AG04449 (cell line): ENCODE results near the gene ARMC9.
A peak's percentile ranks its signal among the peaks of the same experiment; 100 is the strongest.

Source experiments
- CTCF ChIA-PET: fragments of 350-600 bp; formaldehyde crosslinking; extraction: SDS; loops from one replicate; lab custom pipeline; 2021; ENCODE audit warnings: antibody characterized with exemption; lab: Yijun Ruan, JAX
- POLR2A ChIA-PET: fragments of 400-600, 350-600 bp; formaldehyde crosslinking; extraction: SDS; loops from one replicate; lab custom pipeline; 2020; ENCODE audit warnings: antibody characterized with exemption, inconsistent platforms; lab: Yijun Ruan, JAX
- DNase-seq: peaks from one replicate; pipeline ENCODE4 v3.0.0-alpha.2; 2010; ENCODE audit warnings: low read depth, low spot score
- H3K4me3 ChIP-seq: 2 replicates; pipeline ENCODE4 v1.5.1; 2011; ENCODE audit warnings: low read depth, mild to moderate bottlenecking, control low read depth, low read length
- CTCF ChIP-seq: IDR thresholded peaks from one replicate; pipeline ENCODE4 v1.5.1; 2011; ENCODE audit warnings: mild to moderate bottlenecking, moderate library complexity, low read length, control low read depth, inconsistent platforms; ENCODE audit not compliant: insufficient read depth; ENCODE audit errors: missing control alignments

Gene ARMC9

GRCh38 chr2:231294571-231295362 lies 96.3 kb downstream of the ARMC9 start:
- no peak overlapping the region for H3K4me3 ChIP-seq
- no peak for DNase-seq
- CTCF ChIA-PET = interaction anchor here (1.1 to 8.2 kb wide), 5 partner anchors 11 to 157 kb away, joined by 3 to 206 read pairs (median 5); no protein-coding TSS in a partner anchor
- TF ChIP-seq CTCF = no peak
- POLR2A ChIA-PET = no interaction called here

GRCh38 chr2:231295363-231295655 lies 96.9 kb downstream of the ARMC9 start:
- no peak for TF ChIP-seq CTCF
- ChIA-PET POLR2A (no interaction called here), CTCF (interaction anchor here (1.1 to 8.2 kb wide), 3 partner anchors 11 to 113 kb away, joined by 3 to 206 read pairs (median 28); no protein-coding TSS in a partner anchor)
- no peak overlapping the region for H3K4me3 ChIP-seq
- DNase-seq = no peak

GRCh38 chr2:231296401-231296974 lies 98.1 kb downstream of the ARMC9 start:
- no peak overlapping the region for H3K4me3 ChIP-seq
- CTCF ChIA-PET = interaction anchor here (0.6 to 8.2 kb wide), 37 partner anchors 10 to 192 kb away, joined by 3 to 206 read pairs (median 4); no protein-coding TSS in a partner anchor
- TF ChIP-seq CTCF = no peak
- DNase-seq = no peak
- POLR2A ChIA-PET = no interaction called here

- H3K4me3 ChIP-seq = no peak overlapping the region
- ChIA-PET POLR2A (interaction anchor here (0.6 kb wide), 1 partner anchor 113 kb away, joined by 3 read pairs; no protein-coding TSS in a partner anchor), CTCF (interaction anchor here (0.6 to 8.2 kb wide), 42 partner anchors 9 to 196 kb away, joined by 3 to 206 read pairs (median 4); no protein-coding TSS in a partner anchor)
- peak; percentile 86 for TF ChIP-seq CTCF
- no peak for DNase-seq
These were observed 98.9 kb downstream of the ARMC9 start for GRCh38 chr2:231297108-231297908.

- CTCF ChIA-PET = interaction anchor here (0.9 to 8.2 kb wide), 9 partner anchors 8 to 154 kb away, joined by 3 to 206 read pairs (median 14); no protein-coding TSS in a partner anchor
- no peak for TF ChIP-seq CTCF
- POLR2A ChIA-PET = no interaction called here
- no peak overlapping the region for H3K4me3 ChIP-seq
- DNase-seq = no peak
These were observed 99.7 kb downstream of the ARMC9 start for GRCh38 chr2:231298091-231298490.
